Thoracic aorta (tissue), 2 donors: ENCODE results near the gene TRA2A. TPM values are rescaled to one million over a fixed set of nuclear protein-coding genes. Genes with fewer than 3 reads are reported as not detected.

ENCODE experiments used
- ATAC-seq: fragments of 150-250 bp; one replicate; pipeline ENCODE4 v1.8.0; 2017; ENCODE audit warnings: low read depth; ENCODE audit not compliant: insufficient number of reproducible peaks, low FRiP score
- DNase-seq: peaks from one replicate; pipeline ENCODE4 v3.0.0-alpha.2; 2020; ENCODE audit warnings: low spot score
- H3K27ac ChIP-seq, 2 donors: fragments of 200-600 bp; sonication (generic); 1 replicate in 1 of 2; 2 replicates in 1 of 2; pipeline ENCODE4 v1.5.1; 2016; ENCODE audit warnings: mild to moderate bottlenecking in 2 of 2, moderate library complexity in 2 of 2
- H3K27me3 ChIP-seq: fragments of 200-600 bp; sonication (generic); replicated peaks from 2 replicates; pipeline ENCODE4 v1.6.0; 2016; ENCODE audit warnings: mild to moderate bottlenecking; ENCODE audit not compliant: insufficient read depth
- H3K36me3 ChIP-seq: fragments of 200-600 bp; sonication (generic); one replicate; pipeline ENCODE4 v1.5.1; 2016
- H3K4me1 ChIP-seq, 2 donors: fragments of 200-600 bp; sonication (generic); 1 replicate in 1 of 2; 2 replicates in 1 of 2; pipeline versions ENCODE4 v1.5.1 to v1.6.0; 2016; ENCODE audit warnings: low read depth in 2 of 2, mild to moderate bottlenecking in 1 of 2; ENCODE audit not compliant: control insufficient read depth in 1 of 2
- H3K4me3 ChIP-seq: fragments of 200-600 bp; sonication (generic); 2 replicates; pipeline ENCODE4 v1.5.1; 2016; ENCODE audit warnings: mild to moderate bottlenecking
- H3K9me3 ChIP-seq: fragments of 200-600 bp; sonication (generic); 2 replicates; pipeline ENCODE4 v1.5.1; 2016
- CTCF ChIP-seq: fragments of 200-600 bp; sonication (generic); IDR thresholded peaks from one replicate; pipeline ENCODE4 v1.5.1; 2019; ENCODE audit warnings: antibody characterized with exemption
- total RNA-seq, 2 donors: library from RNA; depleted of rRNA; stranded (reverse); fragments of >200 nt; gene quantifications; one replicate each; pipeline versions ENCODE4 v1.1.0 to v1.2.3, GENCODE V29; 2016

The TRA2A gene
- total RNA-seq, 2 donors from 2014 or later, result 23.0 to 55.0 TPM

GRCh38 chr7:23474829-23475575 lies 56.8 kb downstream of the TRA2A start:
- H3K27ac ChIP-seq, result no peak overlapping the region
- no peaks in the 10 kb centered on the region for H3K36me3 ChIP-seq
- TF ChIP-seq CTCF, result no peak
- peak overlapping the region; percentile 58 for H3K4me3 ChIP-seq
- ATAC-seq (no peak), DNase-seq (no peak)
- H3K9me3 ChIP-seq, result no peaks in the 10 kb centered on the region
- peaks cover 16 to 21% of the 10 kb centered on the region in 2 donors for H3K4me1 ChIP-seq
- peaks cover 67% of the 10 kb centered on the region for H3K27me3 ChIP-seq

- peaks cover 23 to 29% of the 10 kb centered on the region in 2 donors for H3K4me1 ChIP-seq
- peak overlapping the region in 1 of 2 donors; percentile 1 for H3K27ac ChIP-seq
- DNase-seq (no peak), ATAC-seq (no peak)
- peak overlapping the region; percentile 58 for H3K4me3 ChIP-seq
- no peaks in the 10 kb centered on the region for H3K9me3 ChIP-seq
- no peak for TF ChIP-seq CTCF
- H3K36me3 ChIP-seq, result no peaks in the 10 kb centered on the region
- peaks cover 73% of the 10 kb centered on the region for H3K27me3 ChIP-seq
Measured at GRCh38 chr7:23474094-23474828, 57.5 kb downstream of the TRA2A start.

GRCh38 chr7:23473844-23474093 lies 58.0 kb downstream of the TRA2A start:
- Histone ChIP-seq H3K36me3 (no peaks in the 10 kb centered on the region), H3K4me3 (peak overlapping the region; percentile 58), H3K27ac (peak overlapping the region in 1 of 2 donors; percentile 1), H3K9me3 (no peaks in the 10 kb centered on the region), H3K27me3 (peaks cover 73% of the 10 kb centered on the region), H3K4me1 (peaks cover 26 to 34% of the 10 kb centered on the region in 2 donors)
- no peak for DNase-seq
- no peak for ATAC-seq
- TF ChIP-seq CTCF, result no peak

GRCh38 chr7:23472956-23473843 lies 58.6 kb downstream of the TRA2A start:
- Histone ChIP-seq H3K9me3 (no peaks in the 10 kb centered on the region), H3K4me3 (no peak overlapping the region), H3K4me1 (peaks cover 32 to 39% of the 10 kb centered on the region in 2 donors), H3K27me3 (peaks cover 73% of the 10 kb centered on the region), H3K27ac (peak overlapping the region in 1 of 2 donors; percentile 1), H3K36me3 (no peaks in the 10 kb centered on the region)
- ATAC-seq, result no peak
- no peak for DNase-seq
- TF ChIP-seq CTCF, result no peak

GRCh38 chr7:23472556-23472955 lies 59.2 kb downstream of the TRA2A start:
- H3K36me3 ChIP-seq, result no peaks in the 10 kb centered on the region
- peaks cover 79% of the 10 kb centered on the region for H3K27me3 ChIP-seq
- DNase-seq (no peak), ATAC-seq (no peak)
- no peak overlapping the region for H3K27ac ChIP-seq
- H3K4me3 ChIP-seq, result no peak overlapping the region
- TF ChIP-seq CTCF, result no peak
- no peaks in the 10 kb centered on the region for H3K9me3 ChIP-seq
- peaks cover 33 to 46% of the 10 kb centered on the region in 2 donors for H3K4me1 ChIP-seq
